Activated T-helper 2 cell treated with anti-CD3 and anti-CD28 coated beads, Interferon-gamma antibody, Interleukin-2, Interleukin-4, amounts not matched to agents 10 μg/mL and 5 μg/mL and 100 μg/mL, durations not matched to agents 14 hours and 24 hours and 36 hours (primary cell): Measurements from ENCODE around the gene HBM. TPM values are rescaled to one million over a fixed set of nuclear protein-coding genes. Genes with fewer than 3 reads are reported as not detected.
"Not testable (repeated sequence)": the region's sequence is repeated elsewhere in the genome, so short reads cannot be mapped to it uniquely, and the experiment has no call there.

Experiments
- DNase-seq: peaks from one replicate; pipeline ENCODE4 v3.0.0; 2021; ENCODE audit warnings: low spot score
- H3K27ac Mint-ChIP-seq: one replicate; pipeline ENCODE4 v1.8.0; 2021; ENCODE audit warnings: mixed read lengths
- H3K27me3 Mint-ChIP-seq: one replicate; pipeline ENCODE4 v1.8.0; 2021; ENCODE audit warnings: low read depth, mixed read lengths
- H3K36me3 Mint-ChIP-seq: one replicate; pipeline ENCODE4 v1.8.0; 2021; ENCODE audit warnings: low read depth, mixed read lengths
- H3K4me1 Mint-ChIP-seq: one replicate; pipeline ENCODE4 v1.8.0; 2021; ENCODE audit warnings: low read depth, mixed read lengths
- H3K4me3 Mint-ChIP-seq: one replicate; pipeline ENCODE4 v1.8.0; 2021; ENCODE audit warnings: low read depth, mild to moderate bottlenecking, moderate library complexity, mixed read lengths
- H3K9me3 Mint-ChIP-seq: one replicate; pipeline ENCODE4 v1.8.0; 2021; ENCODE audit warnings: mixed read lengths
- intact Hi-C: fragments of 100-400 bp; cut with micrococcal nuclease; formaldehyde crosslinking; loops from one replicate; pipeline ENCODE4 v1.15.1; 2023
- total RNA-seq: library from RNA; stranded (reverse); gene quantifications from 2 replicates; pipeline ENCODE4 v1.2.3, GENCODE V29; 2022

Gene HBM
- total RNA-seq, 1 donor from 2014 or later, result not detected

GRCh38 chr16:187330-187729, 21.6 kb downstream of the HBM start:
- H3K27me3 Mint-ChIP-seq, result no peaks in the 10 kb centered on the region
- intact Hi-C loops, result no loop called here
- peaks cover 47% of the 10 kb centered on the region for H3K36me3 Mint-ChIP-seq
- H3K4me1 Mint-ChIP-seq, result peaks cover 1% of the 10 kb centered on the region
- H3K27ac Mint-ChIP-seq, result no peak overlapping the region
- H3K4me3 Mint-ChIP-seq, result no peak overlapping the region
- no peak for DNase-seq
- no peaks in the 10 kb centered on the region for H3K9me3 Mint-ChIP-seq

GRCh38 chr16:188674-189073, 22.9 kb downstream of the HBM start:
- Mint-ChIP-seq H3K36me3 (peaks cover 53% of the 10 kb centered on the region), H3K27ac (no peak overlapping the region), H3K4me3 (no peak overlapping the region), H3K4me1 (peaks cover 1% of the 10 kb centered on the region), H3K9me3 (no peaks in the 10 kb centered on the region), H3K27me3 (no peaks in the 10 kb centered on the region)
- no peak for DNase-seq
- intact Hi-C loops, result no loop called here

- no peak overlapping the region for H3K27ac Mint-ChIP-seq
- no peak overlapping the region for H3K4me3 Mint-ChIP-seq
- intact Hi-C loops, result no loop called here
- no peak for DNase-seq
- no peaks in the 10 kb centered on the region for H3K9me3 Mint-ChIP-seq
- H3K4me1 Mint-ChIP-seq, result peaks cover 1% of the 10 kb centered on the region
- no peaks in the 10 kb centered on the region for H3K27me3 Mint-ChIP-seq
- H3K36me3 Mint-ChIP-seq, result peaks cover 61% of the 10 kb centered on the region
These were observed 23.9 kb downstream of the HBM start for GRCh38 chr16:189604-190186.

DNA sequence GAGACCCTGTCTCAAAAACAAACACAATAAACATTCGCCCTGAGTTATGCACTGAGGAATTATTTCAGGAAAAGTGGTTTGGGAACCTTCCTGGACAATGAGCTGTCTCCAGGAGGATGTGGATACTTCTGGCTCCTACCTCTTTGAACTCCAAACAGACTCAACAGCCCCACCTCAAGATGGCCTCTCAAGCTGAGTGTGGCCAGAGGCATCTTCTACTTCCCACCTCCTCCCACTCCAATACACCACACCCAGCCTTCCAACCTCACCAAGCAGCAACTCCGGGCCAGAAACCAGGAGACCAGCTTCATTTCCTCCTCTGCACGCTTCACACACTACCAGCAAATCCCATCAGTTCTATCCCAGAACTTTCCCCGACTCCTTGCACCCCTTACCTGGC, 26.1 kb downstream of the HBM start:
- H3K9me3 Mint-ChIP-seq, result no peaks in the 10 kb centered on the region
- no peak for DNase-seq
- H3K27me3 Mint-ChIP-seq, result no peaks in the 10 kb centered on the region
- H3K36me3 Mint-ChIP-seq, result peaks cover 64% of the 10 kb centered on the region
- H3K4me3 Mint-ChIP-seq, result no peak overlapping the region
- H3K4me1 Mint-ChIP-seq, result peaks cover 1% of the 10 kb centered on the region
- no peak overlapping the region for H3K27ac Mint-ChIP-seq
- intact Hi-C loops, result no loop called here

- Mint-ChIP-seq H3K4me1 (peaks cover 1% of the 10 kb centered on the region), H3K27ac (no peak overlapping the region), H3K27me3 (no peaks in the 10 kb centered on the region), H3K4me3 (no peak overlapping the region), H3K9me3 (no peaks in the 10 kb centered on the region), H3K36me3 (peaks cover 65% of the 10 kb centered on the region)
- intact Hi-C loops, result no loop called here
- no peak for DNase-seq
These were observed 26.9 kb downstream of the HBM start for GRCh38 chr16:192686-193085.

GRCh38 chr16:193441-193840, 27.7 kb downstream of the HBM start:
- Mint-ChIP-seq H3K4me3 (no peak overlapping the region), H3K27me3 (no peaks in the 10 kb centered on the region), H3K36me3 (peaks cover 69% of the 10 kb centered on the region), H3K4me1 (peaks cover 1% of the 10 kb centered on the region), H3K9me3 (no peaks in the 10 kb centered on the region), H3K27ac (no peak overlapping the region)
- DNase-seq, result no peak
- intact Hi-C loops, result no loop called here

- Mint-ChIP-seq H3K27me3 (no peaks in the 10 kb centered on the region), H3K27ac (no peak overlapping the region), H3K36me3 (peaks cover 66% of the 10 kb centered on the region), H3K4me1 (no peaks in the 10 kb centered on the region), H3K9me3 (no peaks in the 10 kb centered on the region), H3K4me3 (no peak overlapping the region)
- intact Hi-C loops, result no loop called here
- no peak for DNase-seq
These were observed 28.7 kb downstream of the HBM start for GRCh38 chr16:194516-194915.

GRCh38 chr16:200388-200787, 34.6 kb downstream of the HBM start:
- no peaks in the 10 kb centered on the region for H3K4me1 Mint-ChIP-seq
- H3K4me3 Mint-ChIP-seq, result no peak overlapping the region
- H3K27me3 Mint-ChIP-seq, result no peaks in the 10 kb centered on the region
- intact Hi-C loops, result no loop called here
- peaks cover 60% of the 10 kb centered on the region for H3K36me3 Mint-ChIP-seq
- DNase-seq, result no peak
- no peaks in the 10 kb centered on the region for H3K9me3 Mint-ChIP-seq
- H3K27ac Mint-ChIP-seq, result no peak overlapping the region

DNA sequence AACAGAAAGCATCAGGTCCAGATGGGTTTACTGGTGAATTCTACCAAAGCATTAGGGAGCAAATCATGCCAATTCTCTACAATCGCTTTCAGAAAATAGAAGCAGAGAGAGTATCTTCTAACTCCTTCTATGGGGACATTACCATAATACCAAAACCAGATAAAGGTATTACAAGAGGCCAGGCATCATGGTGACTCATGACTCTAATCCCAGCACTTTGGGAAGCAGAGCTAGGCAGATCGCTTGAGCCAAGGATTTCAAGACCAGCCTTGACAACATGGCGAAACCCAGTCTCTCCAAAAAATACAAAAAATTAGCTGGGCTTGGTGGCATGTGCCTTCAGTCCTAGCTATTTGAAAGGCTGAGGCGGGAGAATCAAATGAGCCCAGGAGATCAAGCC, 37.5 kb downstream of the HBM start:
- DNase-seq, result no peak
- H3K27me3 Mint-ChIP-seq, result no peaks in the 10 kb centered on the region
- peaks cover 70% of the 10 kb centered on the region for H3K36me3 Mint-ChIP-seq
- intact Hi-C loops, result no loop called here
- no peak overlapping the region for H3K4me3 Mint-ChIP-seq
- peaks cover 5% of the 10 kb centered on the region for H3K4me1 Mint-ChIP-seq
- no peaks in the 10 kb centered on the region for H3K9me3 Mint-ChIP-seq
- no peak overlapping the region for H3K27ac Mint-ChIP-seq

DNA sequence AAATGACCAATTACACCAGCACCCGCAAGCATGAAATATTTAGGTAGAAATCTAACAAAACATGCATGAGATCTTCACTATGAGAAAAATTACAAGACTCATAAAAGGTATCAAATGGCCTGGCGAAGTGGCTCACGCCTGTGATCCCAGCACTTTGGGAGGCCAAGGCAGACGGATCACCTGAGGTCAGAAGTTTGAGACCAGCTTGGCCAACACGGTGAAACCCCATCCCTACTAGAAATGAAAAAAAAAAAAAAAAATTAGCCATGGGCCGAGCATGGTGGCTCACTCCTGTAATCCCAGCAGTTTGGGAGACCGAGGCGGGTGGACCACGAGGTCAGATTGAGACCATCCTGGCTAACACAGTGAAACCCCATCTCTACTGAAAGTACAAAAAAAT, 38.3 kb downstream of the HBM start:
- H3K27ac Mint-ChIP-seq, H3K27me3 Mint-ChIP-seq, intact Hi-C loops, H3K9me3 Mint-ChIP-seq, H3K4me3 Mint-ChIP-seq, DNase-seq, H3K4me1 Mint-ChIP-seq: not testable (repeated sequence)
- H3K36me3 Mint-ChIP-seq, result peaks cover 68% of the 10 kb centered on the region

- H3K36me3 Mint-ChIP-seq, result peaks cover 56% of the 10 kb centered on the region
- H3K27ac Mint-ChIP-seq, H3K4me1 Mint-ChIP-seq, H3K4me3 Mint-ChIP-seq, H3K27me3 Mint-ChIP-seq, intact Hi-C loops, DNase-seq, H3K9me3 Mint-ChIP-seq: not testable (repeated sequence)
These were observed 43.6 kb downstream of the HBM start for GRCh38 chr16:209359-209758.

GRCh38 chr16:211631-212180, 45.9 kb downstream of the HBM start:
- H3K9me3 Mint-ChIP-seq, H3K4me1 Mint-ChIP-seq, H3K4me3 Mint-ChIP-seq, H3K27me3 Mint-ChIP-seq, intact Hi-C loops, DNase-seq, H3K27ac Mint-ChIP-seq: not testable (repeated sequence)
- H3K36me3 Mint-ChIP-seq, result peaks cover 45% of the 10 kb centered on the region

DNA sequence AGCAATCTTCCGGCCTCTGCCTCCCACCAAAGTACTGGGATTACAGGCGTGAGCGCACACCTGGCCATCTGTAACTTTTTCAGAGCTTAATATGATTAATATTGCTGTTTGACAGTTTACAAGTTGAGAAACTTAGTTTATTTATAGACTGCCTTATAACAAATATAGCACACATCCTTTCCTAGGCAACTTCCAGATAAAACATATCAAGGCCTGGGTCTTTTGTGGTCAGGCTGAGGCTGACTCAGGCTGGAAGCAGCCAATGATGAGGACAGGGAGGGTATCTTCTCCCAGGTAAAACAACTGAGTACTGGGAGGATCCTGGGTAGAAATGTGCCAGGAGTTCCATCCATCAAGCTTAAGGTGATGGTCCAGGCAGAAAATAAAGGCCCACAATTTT, 47.2 kb downstream of the HBM start:
- intact Hi-C loops, result no loop called here
- peaks cover 39% of the 10 kb centered on the region for H3K36me3 Mint-ChIP-seq
- no peaks in the 10 kb centered on the region for H3K9me3 Mint-ChIP-seq
- H3K4me1 Mint-ChIP-seq, result no peaks in the 10 kb centered on the region
- DNase-seq, result no peak
- H3K27ac Mint-ChIP-seq, result no peak overlapping the region
- no peak overlapping the region for H3K4me3 Mint-ChIP-seq
- no peaks in the 10 kb centered on the region for H3K27me3 Mint-ChIP-seq
